Ishikawa (cell line): ENCODE data around the gene GHITM.

Source experiments
- CEBPB ChIP-seq: IDR thresholded peaks from 2 replicates; pipeline ENCODE4 v1.6.1; 2012
- CREB1 ChIP-seq: IDR thresholded peaks from 2 replicates; pipeline ENCODE4 v1.6.1; 2012; ENCODE audit warnings: low read depth
- EP300 ChIP-seq: IDR thresholded peaks from 2 replicates; pipeline ENCODE4 v1.6.1; 2012; ENCODE audit warnings: borderline replicate concordance
- FOXM1 ChIP-seq: IDR thresholded peaks from 2 replicates; pipeline ENCODE4 v1.6.1; 2012; ENCODE audit warnings: low read depth, borderline replicate concordance
- MAX ChIP-seq: IDR thresholded peaks from 2 replicates; pipeline ENCODE4 v1.6.1; 2012
- TAF1 ChIP-seq: IDR thresholded peaks from 2 replicates; pipeline ENCODE4 v1.6.1; 2012; ENCODE audit warnings: low read depth, mild to moderate bottlenecking
- TCF12 ChIP-seq: IDR thresholded peaks from 2 replicates; pipeline ENCODE4 v1.6.1; 2012; ENCODE audit warnings: low read depth
- TEAD4 ChIP-seq: IDR thresholded peaks from 2 replicates; pipeline ENCODE4 v1.6.1; 2012
- USF1 ChIP-seq: IDR thresholded peaks from 2 replicates; pipeline ENCODE4 v1.6.1; 2012
- YY1 ChIP-seq: IDR thresholded peaks from 2 replicates; pipeline ENCODE4 v1.6.1; 2012; ENCODE audit warnings: low read depth

- TF ChIP-seq CEBPB (no peak), TCF12 (no peak), TEAD4 (no peak), TAF1 (no peak), MAX (no peak), USF1 (no peak), YY1 (no peak), EP300 (no peak), FOXM1 (no peak), CREB1 (no peak)
These were observed 707 bp upstream of the GHITM start for GRCh38 chr10:84138478-84139125.
